ENCODE measurements around the gene CLMN. TPM values are rescaled to one million over a fixed set of nuclear protein-coding genes. Genes with fewer than 3 reads are reported as not detected.

Gene CLMN
- total and polyA plus RNA-seq, 2 of the 8 experiments (the other 6 are each of a cell fraction or from before 2014, with no cell fraction given): 1.6 to 8.2 TPM

DNA sequence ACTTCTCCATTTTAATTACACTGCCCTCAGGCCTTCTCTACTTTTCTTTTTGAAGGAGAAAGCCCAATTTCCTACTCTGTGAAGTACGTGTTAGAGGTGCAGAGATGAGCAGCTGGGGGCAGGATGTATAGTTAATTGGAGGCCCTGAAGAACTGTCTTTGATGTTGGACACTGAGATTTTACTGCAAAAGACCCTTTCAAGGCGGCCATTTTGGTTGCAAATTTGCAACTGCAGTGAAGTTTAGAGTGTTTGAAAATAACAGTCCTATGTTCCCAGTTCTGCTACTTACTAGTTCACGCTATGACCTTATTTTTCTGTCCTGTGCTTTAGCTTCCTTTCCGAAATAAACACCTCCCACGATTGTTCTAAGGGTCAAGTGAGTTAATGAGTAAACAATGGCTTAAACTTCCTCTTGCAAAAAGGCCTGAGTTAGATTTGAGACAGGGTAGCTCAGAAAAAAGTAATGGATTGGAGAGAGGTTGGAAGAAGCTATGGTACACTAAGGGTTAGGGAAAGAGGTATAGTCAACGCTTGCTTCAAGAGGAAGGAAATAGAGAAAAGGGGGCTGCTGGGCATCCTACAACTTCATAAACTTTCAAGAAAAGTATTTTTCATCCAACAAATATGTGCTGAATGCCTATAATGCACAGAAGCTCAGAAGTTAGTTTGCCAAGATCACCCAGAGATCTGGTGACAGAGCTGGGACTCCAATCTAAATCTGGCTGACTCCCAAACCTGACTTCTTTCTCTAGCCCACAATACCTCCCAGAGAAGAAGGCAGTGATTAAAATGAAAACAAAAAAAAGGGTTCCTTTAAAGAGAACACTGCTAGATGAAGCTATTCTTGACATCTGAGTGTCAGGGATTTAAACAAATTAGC is 135.9 kb downstream of the CLMN start:
- H4K20me1 ChIP-seq (replicated peaks in 1 of 2; ENCODE audit: control insufficient read depth in 1 of 2, insufficient read depth in 2 of 2, low read length in 2 of 2): no peaks in the 10 kb centered on the region
- no peak overlapping the region for H4K5ac ChIP-seq (ENCODE audit: insufficient read length, low read depth, low read length)
- no peak overlapping the region for H3K27ac ChIP-seq (ENCODE audit: low read depth, low read length)
- H2AFZ ChIP-seq (ENCODE audit: low read length): no peak overlapping the region
- H3K36me3 ChIP-seq (ENCODE audit: control insufficient read depth in 2 of 4, insufficient read depth in 4 of 4, low read length in 3 of 4): no peaks in the 10 kb centered on the region
- H2BK20ac ChIP-seq (ENCODE audit: low read length): no peak overlapping the region
- H3K56ac ChIP-seq (replicated peaks; ENCODE audit: insufficient read length, low read depth, low read length): no peak overlapping the region
- H3K79me1 ChIP-seq (ENCODE audit: low read depth, low read length): no peaks in the 10 kb centered on the region
- no peak overlapping the region for H3K4me3 ChIP-seq (ENCODE audit: extremely low read depth in 1 of 4, insufficient read depth in 2 of 4, low read depth in 3 of 4, low read length in 4 of 4)
- no peak overlapping the region for H2BK5ac ChIP-seq (ENCODE audit: low read depth, low read length)
- no peak overlapping the region for H2BK12ac ChIP-seq (ENCODE audit: low read depth, low read length)
- H2BK15ac ChIP-seq (ENCODE audit: low read length): no peak overlapping the region
- H2AK5ac ChIP-seq (ENCODE audit: low read depth, low read length): no peak overlapping the region
- H2BK120ac ChIP-seq (replicated peaks; ENCODE audit: low read depth, low read length): no peak overlapping the region
- DNase-seq (ENCODE audit: low read depth in 1 of 2, low spot score in 2 of 2): no peak
- no peaks in the 10 kb centered on the region for H3K9me3 ChIP-seq (ENCODE audit: insufficient read depth in 2 of 2, low read depth in 1 of 2, low read length in 1 of 2)
- no peak overlapping the region for H3K4ac ChIP-seq (replicated peaks; ENCODE audit: insufficient read length, low read depth, low read length)
- H3K14ac ChIP-seq (ENCODE audit: insufficient read length): no peak overlapping the region
- H3K23ac ChIP-seq (ENCODE audit: insufficient read length): no peak overlapping the region
- H3K27me3 ChIP-seq (replicated peaks in 1 of 4; ENCODE audit: control insufficient read depth in 3 of 4, extremely low read depth in 1 of 4, insufficient read depth in 3 of 4, low read length in 3 of 4): no peaks in the 10 kb centered on the region
- POLR2A ChIA-PET (ENCODE audit: partially characterized antibody): interaction anchor here (1.4 kb wide), 1 partner anchor 14 kb away, joined by 9 read pairs; no protein-coding TSS in a partner anchor
- 84% methylated on average over 6 of the region's 6 CpGs; no CpG with 5 or more reads in 1 of the 2 experiments for WGBS, 2 experiments (ENCODE audit: extremely low coverage in 1 of 2, insufficient coverage in 1 of 2, insufficient read length in 1 of 2, insufficient replicate concordance in 2 of 2, low coverage in 1 of 2, low lambda C conversion rate in 2 of 2, missing lambda C conversion rate in 1 of 2)
- H3K9ac ChIP-seq (replicated peaks in 1 of 4; ENCODE audit: extremely low read depth in 1 of 4, low read depth in 3 of 4, low read length in 3 of 4): no peak overlapping the region; a peak in 1 of 7 replicates
- no peak for TF ChIP-seq ZNF274 (IDR thresholded peaks at IDR 0.05; ENCODE audit: borderline replicate concordance, extremely low read depth, low read length)
- TF ChIP-seq YY1 (IDR thresholded peaks at IDR 0.05; ENCODE audit: low read depth, low read length): peak; percentile 77
- no peak overlapping the region for H4K91ac ChIP-seq (replicated peaks; ENCODE audit: insufficient read length, low read length)
- H3K4me1 ChIP-seq (replicated peaks in 1 of 4; ENCODE audit: control insufficient read depth in 3 of 4, insufficient read depth in 4 of 4, low read length in 3 of 4): no peaks in the 10 kb centered on the region; a peak in 1 of 7 replicates
- CTCF ChIA-PET (ENCODE audit: partially characterized antibody): interaction anchor here (1.2 to 3.2 kb wide), 4 partner anchors 33 to 249 kb away, joined by 3 to 10 read pairs (median 5); no protein-coding TSS in a partner anchor
- H3K79me2 ChIP-seq (ENCODE audit: control insufficient read depth in 1 of 2, insufficient read depth in 2 of 2, low read length in 2 of 2): no peaks in the 10 kb centered on the region
- H4K8ac ChIP-seq (ENCODE audit: extremely low read depth, insufficient read depth, low read length): no peak overlapping the region
- FAIRE-seq: no peak
- H3K18ac ChIP-seq (ENCODE audit: extremely low read depth, low read length): no peak overlapping the region
- no peak overlapping the region for H3K4me2 ChIP-seq (ENCODE audit: insufficient read depth in 1 of 2, low read depth in 2 of 2, low read length in 2 of 2)
- peaks cover 3% of the 10 kb centered on the region; the same call in 1 of the 2 replicates for H3K23me2 ChIP-seq (ENCODE audit: low read depth, low read length)

Data from H1 (cell line).